K562 (cell line): ENCODE data around the gene ARHGAP12.

Experiments used
- ATF7 ChIP-seq: fragments of 450-650 bp; IDR thresholded peaks from 2 replicates; pipeline ENCODE4 v1.7.1; 2014; ENCODE audit warnings: mild to moderate bottlenecking, moderate library complexity
- BACH1 ChIP-seq: fragments of 200-800 bp; sonication (Bioruptor generic); IDR thresholded peaks from 2 replicates; pipeline ENCODE4 v1.6.1; 2016; ENCODE audit warnings: missing genetic modification characterization, missing compliant biosample characterization
- FOXP1 ChIP-seq: sonication (generic); formaldehyde crosslinking; IDR thresholded peaks from 2 replicates; pipeline ENCODE4 v1.8.0; 2022; ENCODE audit warnings: mild to moderate bottlenecking, missing genetic modification reagents
- NFE2L1 ChIP-seq: fragments of 450-650 bp; IDR thresholded peaks from 2 replicates; pipeline ENCODE4 v1.6.1; 2016; ENCODE audit warnings: missing genetic modification characterization, low read depth, mild to moderate bottlenecking, missing compliant biosample characterization, moderate library complexity, borderline replicate concordance
- RAD21 ChIP-seq, 2 experiments: fragments of 250-450 bp in 1 of 2; fragments of 450-650 bp in 1 of 2; sonication (Bioruptor Pico) in 1 of 2; formaldehyde crosslinking in 1 of 2; IDR thresholded peaks in 1 of 2; conservative IDR thresholded peaks in 1 of 2; 2 replicates each; pipeline versions ENCODE4 v1.4.0 to v1.8.0; 2020 to 2022; ENCODE audit warnings: mild to moderate bottlenecking in 2 of 2, moderate library complexity in 1 of 2
- RFX5 ChIP-seq: IDR thresholded peaks from 2 replicates; pipeline ENCODE4 v1.6.1; 2011; ENCODE audit warnings: low read depth, mild to moderate bottlenecking, improper control_type of control experiment, low read length
- YY1 ChIP-seq, 3 experiments: IDR thresholded peaks; 2 replicates each; pipeline ENCODE4 v1.6.1; 2011; ENCODE audit warnings: low read length in 2 of 3, mild to moderate bottlenecking in 2 of 3, moderate library complexity in 2 of 3, borderline replicate concordance in 1 of 3, control low read depth in 1 of 3, low read depth in 1 of 3; ENCODE audit not compliant: insufficient read depth in 3 of 3, insufficient replicate concordance in 2 of 3, control insufficient read depth in 1 of 3, insufficient read length in 1 of 3; ENCODE audit errors: extremely low read depth in 1 of 3
- TF ChIP-seq, protein P1 (sequence below): sonication (generic); formaldehyde crosslinking; IDR thresholded peaks from 2 replicates; pipeline ENCODE4 v1.8.0; 2023; ENCODE audit warnings: mild to moderate bottlenecking, missing genetic modification reagents
- TF ChIP-seq, protein P2 (sequence below), 2 experiments: fragments of 450-650 bp in 1 of 2; sonication (generic) in 1 of 2; formaldehyde crosslinking in 1 of 2; IDR thresholded peaks in 1 of 2; conservative IDR thresholded peaks in 1 of 2; 2 replicates each; pipeline versions ENCODE4 v1.6.1 to v1.8.1; 2016 to 2023; ENCODE audit warnings: mild to moderate bottlenecking in 2 of 2, moderate library complexity in 2 of 2, inconsistent platforms in 1 of 2, missing genetic modification reagents in 1 of 2
- TF ChIP-seq, protein P3 (sequence below): sonication (generic); formaldehyde crosslinking; IDR thresholded peaks from 2 replicates; pipeline ENCODE4 v1.8.1; 2023; ENCODE audit warnings: mild to moderate bottlenecking, missing genetic modification reagents
- TF ChIP-seq, protein P4 (sequence below), 2 experiments: fragments of 200-800 bp in 1 of 2; sonication (Bioruptor generic) in 1 of 2; sonication (generic) in 1 of 2; formaldehyde crosslinking in 1 of 2; IDR thresholded peaks in 1 of 2; conservative IDR thresholded peaks in 1 of 2; 2 replicates each; pipeline versions ENCODE4 v1.5.0 to v1.6.1; 2016 to 2020; ENCODE audit warnings: missing compliant biosample characterization in 1 of 2, missing genetic modification characterization in 1 of 2, missing genetic modification reagents in 1 of 2

DNA sequence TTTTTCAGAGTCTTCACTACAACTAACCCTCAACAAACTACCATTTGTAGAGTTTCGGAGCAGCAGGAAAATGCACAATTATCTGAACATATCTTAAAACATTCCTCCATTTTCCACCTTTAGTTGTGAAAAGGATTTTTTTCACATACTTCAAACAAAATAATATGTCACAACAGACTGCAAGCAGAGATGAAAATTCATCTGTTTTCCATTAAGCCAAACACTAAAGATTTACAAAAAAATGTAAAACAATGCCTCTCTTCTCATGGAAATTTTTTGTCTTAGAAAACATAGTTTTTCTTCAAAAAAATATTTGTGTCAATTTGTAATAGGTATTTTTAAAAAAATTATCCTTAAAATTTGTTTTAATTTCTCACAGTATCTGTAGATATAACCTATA is 98.9 kb downstream of the ARHGAP12 start:
- TF ChIP-seq ATF7 (no peak), BACH1 (tag) (no peak), NFE2L1 (tag) (no peak), YY1 (IDR thresholded peaks at IDR 0.05; ENCODE audit: borderline replicate concordance in 1 of 3, control insufficient read depth in 1 of 3, extremely low read depth in 1 of 3, insufficient read depth in 3 of 3, insufficient read length in 1 of 3, insufficient replicate concordance in 2 of 3, low read depth in 1 of 3, low read length in 2 of 3) (no peak), RAD21 (CRISPR knock-in tag; conservative IDR thresholded peaks at IDR 0.05 in 1 of 2, IDR thresholded peaks at IDR 0.05 in 1 of 2) (no peak), RFX5 (no peak), FOXP1 (no peak)
- TF ChIP-seq, protein P1, sequence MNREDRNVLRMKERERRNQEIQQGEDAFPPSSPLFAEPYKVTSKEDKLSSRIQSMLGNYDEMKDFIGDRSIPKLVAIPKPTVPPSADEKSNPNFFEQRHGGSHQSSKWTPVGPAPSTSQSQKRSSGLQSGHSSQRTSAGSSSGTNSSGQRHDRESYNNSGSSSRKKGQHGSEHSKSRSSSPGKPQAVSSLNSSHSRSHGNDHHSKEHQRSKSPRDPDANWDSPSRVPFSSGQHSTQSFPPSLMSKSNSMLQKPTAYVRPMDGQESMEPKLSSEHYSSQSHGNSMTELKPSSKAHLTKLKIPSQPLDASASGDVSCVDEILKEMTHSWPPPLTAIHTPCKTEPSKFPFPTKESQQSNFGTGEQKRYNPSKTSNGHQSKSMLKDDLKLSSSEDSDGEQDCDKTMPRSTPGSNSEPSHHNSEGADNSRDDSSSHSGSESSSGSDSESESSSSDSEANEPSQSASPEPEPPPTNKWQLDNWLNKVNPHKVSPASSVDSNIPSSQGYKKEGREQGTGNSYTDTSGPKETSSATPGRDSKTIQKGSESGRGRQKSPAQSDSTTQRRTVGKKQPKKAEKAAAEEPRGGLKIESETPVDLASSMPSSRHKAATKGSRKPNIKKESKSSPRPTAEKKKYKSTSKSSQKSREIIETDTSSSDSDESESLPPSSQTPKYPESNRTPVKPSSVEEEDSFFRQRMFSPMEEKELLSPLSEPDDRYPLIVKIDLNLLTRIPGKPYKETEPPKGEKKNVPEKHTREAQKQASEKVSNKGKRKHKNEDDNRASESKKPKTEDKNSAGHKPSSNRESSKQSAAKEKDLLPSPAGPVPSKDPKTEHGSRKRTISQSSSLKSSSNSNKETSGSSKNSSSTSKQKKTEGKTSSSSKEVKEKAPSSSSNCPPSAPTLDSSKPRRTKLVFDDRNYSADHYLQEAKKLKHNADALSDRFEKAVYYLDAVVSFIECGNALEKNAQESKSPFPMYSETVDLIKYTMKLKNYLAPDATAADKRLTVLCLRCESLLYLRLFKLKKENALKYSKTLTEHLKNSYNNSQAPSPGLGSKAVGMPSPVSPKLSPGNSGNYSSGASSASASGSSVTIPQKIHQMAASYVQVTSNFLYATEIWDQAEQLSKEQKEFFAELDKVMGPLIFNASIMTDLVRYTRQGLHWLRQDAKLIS, result no peak
- TF ChIP-seq, protein P2, sequence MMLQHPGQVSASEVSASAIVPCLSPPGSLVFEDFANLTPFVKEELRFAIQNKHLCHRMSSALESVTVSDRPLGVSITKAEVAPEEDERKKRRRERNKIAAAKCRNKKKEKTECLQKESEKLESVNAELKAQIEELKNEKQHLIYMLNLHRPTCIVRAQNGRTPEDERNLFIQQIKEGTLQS (IDR thresholded peaks at IDR 0.05), result no peak
- TF ChIP-seq, protein P2 (CRISPR knock-in tag; conservative IDR thresholded peaks at IDR 0.05), result no peak
- TF ChIP-seq, protein P3, sequence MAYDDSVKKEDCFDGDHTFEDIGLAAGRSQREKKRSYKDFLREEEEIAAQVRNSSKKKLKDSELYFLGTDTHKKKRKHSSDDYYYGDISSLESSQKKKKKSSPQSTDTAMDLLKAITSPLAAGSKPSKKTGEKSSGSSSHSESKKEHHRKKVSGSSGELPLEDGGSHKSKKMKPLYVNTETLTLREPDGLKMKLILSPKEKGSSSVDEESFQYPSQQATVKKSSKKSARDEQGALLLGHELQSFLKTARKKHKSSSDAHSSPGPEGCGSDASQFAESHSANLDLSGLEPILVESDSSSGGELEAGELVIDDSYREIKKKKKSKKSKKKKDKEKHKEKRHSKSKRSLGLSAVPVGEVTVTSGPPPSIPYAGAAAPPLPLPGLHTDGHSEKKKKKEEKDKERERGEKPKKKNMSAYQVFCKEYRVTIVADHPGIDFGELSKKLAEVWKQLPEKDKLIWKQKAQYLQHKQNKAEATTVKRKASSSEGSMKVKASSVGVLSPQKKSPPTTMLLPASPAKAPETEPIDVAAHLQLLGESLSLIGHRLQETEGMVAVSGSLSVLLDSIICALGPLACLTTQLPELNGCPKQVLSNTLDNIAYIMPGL (CRISPR knock-in tag), result no peak
- TF ChIP-seq, protein P4, sequence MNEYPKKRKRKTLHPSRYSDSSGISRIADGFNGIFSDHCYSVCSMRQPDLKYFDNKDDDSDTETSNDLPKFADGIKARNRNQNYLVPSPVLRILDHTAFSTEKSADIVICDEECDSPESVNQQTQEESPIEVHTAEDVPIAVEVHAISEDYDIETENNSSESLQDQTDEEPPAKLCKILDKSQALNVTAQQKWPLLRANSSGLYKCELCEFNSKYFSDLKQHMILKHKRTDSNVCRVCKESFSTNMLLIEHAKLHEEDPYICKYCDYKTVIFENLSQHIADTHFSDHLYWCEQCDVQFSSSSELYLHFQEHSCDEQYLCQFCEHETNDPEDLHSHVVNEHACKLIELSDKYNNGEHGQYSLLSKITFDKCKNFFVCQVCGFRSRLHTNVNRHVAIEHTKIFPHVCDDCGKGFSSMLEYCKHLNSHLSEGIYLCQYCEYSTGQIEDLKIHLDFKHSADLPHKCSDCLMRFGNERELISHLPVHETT (CRISPR knock-in tag; conservative IDR thresholded peaks at IDR 0.05 in 1 of 2, IDR thresholded peaks at IDR 0.05 in 1 of 2), result no peak
